LNCaP clone FGC (cell line): ENCODE data around the gene LEFTY1.
A peak's percentile ranks its signal among the peaks of the same experiment; 100 is the strongest.
"Not testable (repeated sequence)": the region's sequence is repeated elsewhere in the genome, so short reads cannot be mapped to it uniquely, and the experiment has no call there.

Source experiments
- DNase-seq: peaks from one replicate; pipeline ENCODE4 v3.0.0-alpha.2; 2011; ENCODE audit warnings: low read depth
- H3K4me3 ChIP-seq: 2 replicates; pipeline ENCODE4 v1.5.1; 2011; ENCODE audit warnings: mild to moderate bottlenecking, low read depth, low read length, control low read depth
- CTCF ChIP-seq: IDR thresholded peaks from 2 replicates; pipeline ENCODE4 v1.5.1; 2012; ENCODE audit warnings: mild to moderate bottlenecking; ENCODE audit not compliant: control insufficient read depth, insufficient read depth; ENCODE audit errors: extremely low read depth

The LEFTY1 gene

GRCh38 chr1:225931270-225932136, 42.6 kb upstream of the LEFTY1 start:
- no peak for DNase-seq
- no peak for TF ChIP-seq CTCF

GRCh38 chr1:225930566-225930965, 41.6 kb upstream of the LEFTY1 start:
- no peak overlapping the region for H3K4me3 ChIP-seq
- DNase-seq = no peak
- TF ChIP-seq CTCF = no peak

More at GRCh38 chr1:225931270-225932136, 42.6 kb upstream of the LEFTY1 start:
- no peak overlapping the region for H3K4me3 ChIP-seq

DNA sequence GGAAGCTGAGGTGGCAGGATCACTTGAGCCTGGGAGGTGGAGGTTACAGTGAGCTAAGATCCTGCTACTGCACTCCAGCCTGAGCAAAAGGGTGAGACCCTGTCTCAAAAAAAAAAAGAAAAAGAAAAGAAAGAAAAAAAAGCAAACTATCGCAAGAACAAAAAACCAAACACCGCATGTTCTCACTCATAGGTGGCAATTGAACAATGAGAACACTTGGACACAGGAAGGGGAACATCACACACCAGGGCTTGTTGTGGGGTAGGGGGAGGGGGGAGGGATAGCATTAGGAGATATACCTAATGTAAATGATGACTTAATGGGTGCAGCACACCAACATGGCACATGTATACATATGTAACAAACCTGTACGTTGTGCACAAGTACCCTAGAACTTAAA, 40.5 kb upstream of the LEFTY1 start:
- not testable (repeated sequence) for H3K4me3 ChIP-seq, DNase-seq

DNA sequence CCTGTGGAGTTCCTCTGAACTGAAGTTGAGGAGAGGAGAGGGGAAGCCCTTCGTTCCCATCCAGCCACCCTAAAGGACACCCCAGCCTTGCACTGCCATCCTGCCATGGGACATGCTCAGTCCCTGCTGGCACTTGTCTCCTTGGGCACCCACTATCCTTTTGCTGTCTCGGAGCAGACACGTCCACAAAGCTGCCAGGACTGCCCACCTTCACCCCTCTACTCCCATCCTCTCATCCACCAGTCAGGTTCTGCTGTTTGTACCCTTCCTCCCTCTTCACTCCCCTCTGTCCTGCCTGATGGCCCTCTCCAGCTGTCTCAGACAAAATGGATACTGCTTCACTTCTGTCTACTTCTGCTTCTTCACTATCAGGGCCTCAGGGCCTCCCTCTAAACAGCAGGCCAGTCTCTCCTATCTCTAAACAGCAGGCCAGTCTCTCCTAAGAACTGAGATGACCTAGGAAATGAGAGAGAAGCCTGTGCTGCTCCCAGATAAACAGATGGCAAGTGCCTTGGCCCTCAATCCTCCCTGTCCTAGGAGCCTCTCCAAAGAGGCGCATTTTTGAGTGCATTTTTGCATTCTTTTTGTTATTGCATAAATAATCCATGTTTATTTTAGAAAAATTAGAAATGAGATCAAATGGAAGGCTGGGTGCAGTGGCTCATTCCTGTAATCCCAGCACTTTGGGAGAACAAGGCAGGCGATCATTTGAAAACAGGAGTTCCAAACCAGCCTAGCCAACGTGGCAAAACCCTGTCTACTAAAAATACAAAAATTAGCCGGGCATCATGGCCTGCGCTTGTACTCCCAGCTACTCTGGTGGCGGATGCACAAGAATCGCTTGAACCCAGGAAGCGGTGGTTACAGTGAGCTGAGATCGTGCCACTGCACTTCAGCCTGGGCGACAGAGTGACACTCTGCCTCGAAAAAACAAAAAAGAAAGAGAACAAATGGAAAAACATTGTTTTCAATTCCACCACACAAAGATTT, 39.5 kb upstream of the LEFTY1 start:
- H3K4me3 ChIP-seq = no peak overlapping the region
- no peak for TF ChIP-seq CTCF
- no peak for DNase-seq

- no peak for DNase-seq
- no peak for TF ChIP-seq CTCF
- no peak overlapping the region for H3K4me3 ChIP-seq
Measured at GRCh38 chr1:225926551-225927113, 37.7 kb upstream of the LEFTY1 start.

- peak; percentile 82 for DNase-seq
- TF ChIP-seq CTCF = no peak
- H3K4me3 ChIP-seq = peak within 1 kb of the TSS; percentile 68
Measured at GRCh38 chr1:225923692-225924555, 35.0 kb upstream of the LEFTY1 start, which contains the start of gene PYCR2. TSS of gene PYCR2 (minus strand) at chr1:225924250. CDS start at chr1:225924110, 140 bp downstream.
